Amygdala (tissue), 56 donors: ENCODE data around the gene GUCD1.
"Not testable (repeated sequence)": the region's sequence is repeated elsewhere in the genome, so short reads cannot be mapped to it uniquely, and the experiment has no call there.

Experiments
- DNase-seq, 56 donors: peaks; one replicate each; lab custom pipeline; 2025; lab: John Stamatoyannopoulos, UW

The GUCD1 gene

GRCh38 chr22:24554313-24555164 lies at the start of gene GUCD1:
TSS of gene GUCD1 (minus strand) at chr22:24555138. CDS start at chr22:24554991, 147 bp downstream.
- DNase-seq: peak in 7 of 56 donors; percentile 17 to 58 (median 47)

- DNase-seq: not testable (repeated sequence)
These were observed 49.1 kb upstream of the GUCD1 start for GRCh38 chr22:24603770-24604629.

DNA sequence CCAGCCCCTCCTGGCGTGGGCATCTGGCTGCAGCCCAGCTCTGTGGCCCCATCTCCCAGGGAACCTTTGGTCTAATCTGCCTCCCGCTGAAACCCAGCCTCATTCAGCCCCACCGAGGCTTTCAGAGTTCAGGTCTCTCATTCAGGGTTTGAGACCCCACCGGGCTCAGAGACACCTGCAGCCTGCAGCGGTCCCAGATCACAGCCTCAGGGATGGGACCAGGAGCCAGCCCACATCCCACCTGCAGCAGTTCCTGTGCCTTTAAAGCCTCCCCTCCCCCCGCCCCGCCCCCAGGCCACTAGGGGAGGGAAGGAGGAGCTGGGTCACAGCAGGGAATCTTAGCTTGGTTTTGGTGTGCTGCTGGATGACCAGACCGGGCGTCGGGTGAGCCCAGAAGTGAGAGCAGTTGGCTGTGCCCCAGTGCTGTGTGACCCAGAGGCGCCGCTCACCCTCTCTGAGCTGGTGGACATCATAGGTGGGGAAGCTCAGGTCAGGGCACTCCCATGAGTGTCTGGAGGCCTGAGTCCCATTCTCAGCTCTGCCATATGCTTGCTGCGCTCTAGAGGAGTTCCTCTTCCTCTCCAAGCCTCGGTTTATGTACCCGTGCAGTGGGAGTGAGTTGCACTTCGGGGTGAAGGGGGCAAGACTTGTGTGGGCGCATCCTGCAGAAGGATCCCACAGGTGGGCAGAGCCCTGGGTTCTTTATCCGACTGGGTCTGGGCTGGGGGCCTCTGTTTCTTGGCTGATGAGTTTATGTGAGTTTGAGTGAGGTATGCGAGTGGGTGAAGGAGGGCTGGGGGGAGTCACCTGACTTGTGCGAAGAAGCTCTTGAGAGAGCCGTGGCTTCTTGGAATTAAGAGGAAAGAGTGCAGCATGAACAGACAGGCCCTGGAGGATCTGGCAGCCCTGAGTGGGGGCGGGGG lies 48.2 kb upstream of the GUCD1 start, which contains the start of gene GGT1:
Gene GGT1 (plus strand): TSS at position 347 of the 923 bp plus-strand sequence. CDS start 7,889 bp downstream, outside the sequence.
- DNase-seq: not testable (repeated sequence)

GRCh38 chr22:24602105-24602749 lies 47.3 kb upstream of the GUCD1 start:
- DNase-seq: not testable (repeated sequence)

- DNase-seq: peak in 2 of 56 donors; percentile 17 to 68
These were observed 46.5 kb upstream of the GUCD1 start for GRCh38 chr22:24601217-24602104.

- not testable (repeated sequence) for DNase-seq
These were observed 45.2 kb upstream of the GUCD1 start for GRCh38 chr22:24599958-24600715.

DNA sequence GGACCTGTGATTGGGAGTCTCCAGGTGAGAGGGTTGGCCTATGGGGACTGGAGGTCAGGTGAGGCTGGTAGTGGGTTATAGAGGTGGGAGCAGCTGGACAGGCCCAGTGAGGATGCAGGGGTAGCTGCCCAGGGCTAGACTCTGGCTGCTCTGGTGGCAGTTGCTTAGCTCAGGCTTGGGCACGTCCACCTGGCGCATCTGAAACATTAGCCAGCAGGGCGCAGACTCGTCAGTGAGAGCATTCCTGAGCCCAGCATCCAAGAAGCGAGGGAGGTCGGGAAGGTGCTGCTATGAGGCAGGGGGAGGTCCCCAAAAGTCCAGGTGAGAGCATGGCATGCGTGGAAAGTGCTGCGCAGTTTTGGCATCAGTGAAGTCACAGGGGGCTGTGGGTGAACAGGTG lies 44.6 kb upstream of the GUCD1 start:
- no peak for DNase-seq

DNA sequence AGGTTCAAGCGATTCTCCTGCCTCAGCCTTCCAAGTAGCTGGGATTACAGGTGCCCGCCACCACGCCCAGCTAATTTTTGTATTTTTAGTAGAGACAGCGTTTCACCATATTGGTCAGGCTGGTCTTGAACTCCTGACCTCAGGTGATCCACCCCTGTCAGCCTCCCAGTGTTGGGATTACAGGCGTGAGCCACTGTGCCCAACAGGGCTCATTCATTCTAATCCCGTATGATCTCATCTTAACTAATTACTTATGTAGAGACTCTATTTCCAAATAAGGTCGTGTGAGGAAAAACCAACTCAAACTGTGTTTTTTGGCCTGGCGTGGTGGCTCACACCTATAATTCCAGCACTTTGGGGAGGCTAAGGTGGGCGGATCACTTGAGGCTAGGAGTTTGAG lies 42.1 kb upstream of the GUCD1 start:
- not testable (repeated sequence) for DNase-seq

DNA sequence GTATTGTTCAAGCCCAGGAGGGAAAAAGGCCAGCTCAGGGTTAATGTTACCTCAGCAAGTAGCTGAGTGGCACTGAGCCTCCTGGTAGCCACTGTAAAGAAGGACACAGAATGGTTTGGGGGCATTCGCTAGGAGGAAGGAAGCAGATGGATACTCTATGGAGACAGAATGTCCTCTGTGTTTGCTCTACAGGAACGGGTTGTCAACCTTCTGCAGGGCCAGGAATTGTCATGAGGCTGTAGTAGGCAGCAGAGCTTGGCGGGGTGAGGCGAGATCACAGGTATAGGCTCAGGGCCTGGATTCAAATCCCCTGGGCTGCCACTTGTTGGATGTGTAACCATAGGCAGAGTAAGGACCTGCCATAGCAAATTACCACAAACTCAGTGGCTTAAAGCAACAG lies 40.9 kb upstream of the GUCD1 start:
- no peak for DNase-seq

DNA sequence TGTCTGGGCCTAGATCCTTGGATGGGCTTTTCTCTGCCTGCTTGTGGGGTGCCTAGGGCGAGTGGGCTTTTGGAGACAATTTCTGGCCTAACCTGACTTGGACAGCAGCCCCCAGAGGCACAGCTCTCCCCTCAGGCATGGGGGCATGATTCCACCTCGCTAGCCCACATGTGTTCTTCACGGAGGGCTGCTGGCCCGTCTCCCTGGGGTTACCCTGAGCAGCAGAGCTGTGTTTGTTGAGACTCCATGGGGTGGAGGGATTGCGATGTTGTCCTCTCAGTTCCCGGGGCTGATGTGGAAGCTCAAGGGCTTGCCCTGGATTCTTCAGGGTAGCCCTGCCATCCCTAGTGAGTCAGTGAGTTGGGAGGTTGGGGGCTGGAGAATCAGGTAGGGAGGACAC lies 40.3 kb upstream of the GUCD1 start:
- DNase-seq: no peak

- no peak for DNase-seq
These were observed 39.7 kb upstream of the GUCD1 start for GRCh38 chr22:24594569-24595120.

GRCh38 chr22:24593836-24594568 lies 39.1 kb upstream of the GUCD1 start:
- no peak for DNase-seq

GRCh38 chr22:24593559-24593835 lies 38.6 kb upstream of the GUCD1 start:
- not testable (repeated sequence) for DNase-seq

GRCh38 chr22:24592851-24593558 lies 38.1 kb upstream of the GUCD1 start, which contains the start of gene LRRC75B:
TSS of gene LRRC75B (minus strand) at chr22:24593073. CDS start at chr22:24593039, 34 bp downstream.
- peak in 49 of 56 donors; percentile 12 to 85 (median 52) for DNase-seq

DNA sequence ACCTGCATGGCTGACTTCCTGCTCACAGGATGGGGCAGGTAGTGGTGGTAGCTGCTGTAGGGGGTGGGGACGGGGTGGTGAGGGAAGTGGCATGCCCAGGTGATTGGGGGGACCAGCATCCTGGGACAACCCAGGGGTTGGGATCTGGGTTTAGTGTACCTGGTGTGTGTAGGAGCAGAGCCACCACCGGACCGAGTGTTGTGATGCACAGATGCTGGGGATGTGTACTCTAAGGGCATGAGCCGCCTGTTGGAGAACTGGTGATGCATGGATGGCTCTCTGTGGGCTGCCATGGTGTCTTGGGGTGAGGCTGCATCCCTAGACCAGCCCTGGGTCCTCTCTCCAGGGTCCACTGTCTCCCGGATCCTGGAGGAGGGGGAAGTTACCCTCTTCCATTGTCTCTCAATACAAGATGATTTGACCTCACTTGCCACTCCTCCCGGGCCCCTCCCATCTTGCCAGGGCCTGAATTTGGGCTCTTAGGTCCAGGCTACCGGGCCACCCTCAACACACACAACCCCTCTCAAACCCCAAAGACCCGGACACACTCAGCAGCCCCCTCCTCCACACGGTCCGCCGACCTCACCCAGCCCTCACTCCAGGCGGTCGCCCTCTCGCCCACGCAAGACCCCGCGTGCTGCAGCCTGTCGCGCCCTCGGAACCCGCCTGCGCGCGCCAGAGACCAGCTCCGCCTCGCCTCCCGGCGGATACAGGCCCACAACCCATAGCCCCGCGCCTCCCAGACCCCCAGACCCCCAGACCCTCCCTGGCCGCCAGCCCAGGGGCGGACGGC lies 37.3 kb upstream of the GUCD1 start:
- DNase-seq: peak in 2 of 56 donors; percentile 48 to 53
